ENCODE measurements around the gene BCO1. TPM values are rescaled to one million over a fixed set of nuclear protein-coding genes. Genes with fewer than 3 reads are reported as not detected.
A peak's percentile ranks its signal among the peaks of the same experiment; 100 is the strongest.

Gene BCO1, protein sequence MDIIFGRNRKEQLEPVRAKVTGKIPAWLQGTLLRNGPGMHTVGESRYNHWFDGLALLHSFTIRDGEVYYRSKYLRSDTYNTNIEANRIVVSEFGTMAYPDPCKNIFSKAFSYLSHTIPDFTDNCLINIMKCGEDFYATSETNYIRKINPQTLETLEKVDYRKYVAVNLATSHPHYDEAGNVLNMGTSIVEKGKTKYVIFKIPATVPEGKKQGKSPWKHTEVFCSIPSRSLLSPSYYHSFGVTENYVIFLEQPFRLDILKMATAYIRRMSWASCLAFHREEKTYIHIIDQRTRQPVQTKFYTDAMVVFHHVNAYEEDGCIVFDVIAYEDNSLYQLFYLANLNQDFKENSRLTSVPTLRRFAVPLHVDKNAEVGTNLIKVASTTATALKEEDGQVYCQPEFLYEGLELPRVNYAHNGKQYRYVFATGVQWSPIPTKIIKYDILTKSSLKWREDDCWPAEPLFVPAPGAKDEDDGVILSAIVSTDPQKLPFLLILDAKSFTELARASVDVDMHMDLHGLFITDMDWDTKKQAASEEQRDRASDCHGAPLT
- 1 to 10 TPM in 1 of 2 donors, under 1 TPM in 1; 0.18 to 2.2 TPM for total RNA-seq

DNA sequence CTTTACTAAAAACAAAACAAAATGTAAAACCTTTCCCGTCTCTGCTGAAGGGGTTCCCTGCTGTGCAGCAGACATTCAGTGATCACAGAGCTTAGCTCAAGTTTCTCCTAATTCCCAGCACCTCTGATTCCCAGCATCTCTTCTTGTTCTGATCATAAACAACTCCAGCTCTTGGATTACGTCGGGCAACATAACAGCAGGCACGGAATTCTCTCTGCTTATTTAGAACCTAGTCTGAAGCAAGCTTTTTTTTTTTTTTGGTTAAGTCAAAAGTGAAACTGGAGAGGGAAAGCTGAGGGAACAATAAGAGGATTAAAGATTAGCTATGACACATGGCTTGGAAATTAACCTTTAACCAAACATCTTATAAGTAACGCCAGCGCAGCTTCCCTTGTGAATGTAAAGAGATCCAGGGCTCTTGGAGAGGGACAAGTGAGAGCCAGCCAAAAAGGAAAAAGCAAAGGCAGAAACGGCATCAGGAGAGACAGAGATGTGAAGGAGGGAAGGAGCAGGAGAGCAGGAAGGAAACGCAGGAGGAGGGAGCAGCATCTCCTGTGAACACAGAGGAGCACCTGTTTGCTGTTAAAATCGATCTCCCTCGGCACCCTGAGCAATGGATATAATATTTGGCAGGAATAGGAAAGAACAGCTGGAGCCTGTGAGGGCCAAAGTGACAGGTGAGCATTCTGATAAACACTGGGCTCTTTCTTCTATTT is at the start of gene BCO1:
Gene BCO1, plus strand, starts transcription at position 394 of the 716 bp plus-strand sequence. Its CDS starts 220 bp downstream, at position 614.
- H3K4me3 ChIP-seq = peak within 1 kb of the TSS; percentile 10 to 20
- H3K9me3 ChIP-seq = no peaks in the 10 kb centered on the region
- TF ChIP-seq, protein P1, sequence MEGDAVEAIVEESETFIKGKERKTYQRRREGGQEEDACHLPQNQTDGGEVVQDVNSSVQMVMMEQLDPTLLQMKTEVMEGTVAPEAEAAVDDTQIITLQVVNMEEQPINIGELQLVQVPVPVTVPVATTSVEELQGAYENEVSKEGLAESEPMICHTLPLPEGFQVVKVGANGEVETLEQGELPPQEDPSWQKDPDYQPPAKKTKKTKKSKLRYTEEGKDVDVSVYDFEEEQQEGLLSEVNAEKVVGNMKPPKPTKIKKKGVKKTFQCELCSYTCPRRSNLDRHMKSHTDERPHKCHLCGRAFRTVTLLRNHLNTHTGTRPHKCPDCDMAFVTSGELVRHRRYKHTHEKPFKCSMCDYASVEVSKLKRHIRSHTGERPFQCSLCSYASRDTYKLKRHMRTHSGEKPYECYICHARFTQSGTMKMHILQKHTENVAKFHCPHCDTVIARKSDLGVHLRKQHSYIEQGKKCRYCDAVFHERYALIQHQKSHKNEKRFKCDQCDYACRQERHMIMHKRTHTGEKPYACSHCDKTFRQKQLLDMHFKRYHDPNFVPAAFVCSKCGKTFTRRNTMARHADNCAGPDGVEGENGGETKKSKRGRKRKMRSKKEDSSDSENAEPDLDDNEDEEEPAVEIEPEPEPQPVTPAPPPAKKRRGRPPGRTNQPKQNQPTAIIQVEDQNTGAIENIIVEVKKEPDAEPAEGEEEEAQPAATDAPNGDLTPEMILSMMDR (IDR thresholded peaks at IDR 0.05) = no peak
- peak; percentile 35 for TF ChIP-seq POLR2AphosphoS5 (IDR thresholded peaks at IDR 0.05)
- TF ChIP-seq POLR2A (IDR thresholded peaks at IDR 0.05) = no peak
- no peaks in the 10 kb centered on the region for H3K4me1 ChIP-seq (replicated peaks)
- peak within 1 kb of the TSS; percentile 74 to 83 for H3K27ac ChIP-seq
- H3K36me3 ChIP-seq = no peaks in the 10 kb centered on the region
- no peaks in the 10 kb centered on the region for H3K27me3 ChIP-seq (replicated peaks; ENCODE audit: insufficient read depth)
- WGBS = 4% methylated on average over 10 of the region's 10 CpGs
- intact Hi-C loops (cut with DNase I) = no loop called here
- DNase-seq (ENCODE audit: low spot score) = peak; percentile 20

DNA sequence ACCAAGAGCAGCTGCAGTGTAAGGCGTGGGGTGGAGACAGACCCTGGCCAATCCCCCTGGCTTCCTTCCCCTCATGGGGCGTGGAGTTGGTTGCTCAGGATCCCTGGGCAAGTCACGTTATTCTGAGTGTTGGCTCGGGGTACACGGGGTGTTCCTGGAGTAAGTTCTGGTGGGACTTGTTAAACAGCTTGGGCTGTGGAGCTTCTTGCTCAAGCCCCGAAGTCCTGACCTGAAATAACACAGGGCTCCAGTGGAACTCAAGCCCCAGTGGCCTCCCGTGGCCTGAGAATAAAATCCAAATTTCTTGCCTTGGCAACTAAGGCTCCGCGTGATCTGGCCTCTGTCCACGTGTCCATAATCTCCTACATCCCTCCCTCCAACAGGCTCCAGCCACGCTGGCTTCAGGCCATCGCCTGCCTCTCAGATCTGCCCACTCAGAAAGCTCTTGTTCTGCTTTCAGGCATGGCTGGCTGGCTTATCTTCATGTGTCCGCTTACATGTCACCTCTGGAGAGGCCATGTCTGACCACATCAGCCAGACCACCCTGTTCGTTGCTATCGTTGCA is 49.3 kb upstream of the BCO1 start:
- Histone ChIP-seq H3K4me1 (replicated peaks) (no peaks in the 10 kb centered on the region), H3K4me3 (no peak overlapping the region), H3K36me3 (no peaks in the 10 kb centered on the region), H3K27me3 (replicated peaks; ENCODE audit: insufficient read depth) (no peaks in the 10 kb centered on the region), H3K9me3 (no peaks in the 10 kb centered on the region), H3K27ac (no peak overlapping the region)
- intact Hi-C loops (cut with DNase I) = no loop called here
- DNase-seq (ENCODE audit: low spot score) = no peak
- TF ChIP-seq POLR2AphosphoS5 (IDR thresholded peaks at IDR 0.05) (no peak), POLR2A (IDR thresholded peaks at IDR 0.05) (no peak)
- TF ChIP-seq, protein P1 (IDR thresholded peaks at IDR 0.05) = no peak
- WGBS = 53% methylated on average over 15 of the region's 15 CpGs

DNA sequence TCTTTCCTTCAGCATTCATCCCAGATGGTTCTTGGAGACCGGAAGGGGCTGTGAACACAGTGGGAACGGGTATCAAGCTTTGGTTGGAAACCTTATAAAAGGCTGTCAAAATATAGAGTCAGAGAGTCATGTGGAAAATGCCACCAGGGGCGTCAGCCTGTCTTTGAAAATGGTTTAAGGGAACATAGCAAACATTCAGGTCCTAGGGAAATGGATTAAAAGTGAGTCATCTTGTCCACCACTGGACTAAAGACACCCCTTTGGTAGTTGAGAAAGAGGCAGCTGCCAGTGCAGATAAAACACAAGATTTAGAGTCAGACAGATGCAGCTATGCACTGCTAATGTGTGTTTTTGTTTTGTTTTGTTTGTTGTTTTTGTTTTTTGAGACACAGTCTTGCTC is 47.8 kb upstream of the BCO1 start:
- DNase-seq (ENCODE audit: low spot score) = no peak
- Histone ChIP-seq H3K4me1 (replicated peaks) (no peaks in the 10 kb centered on the region), H3K27ac (no peak overlapping the region), H3K27me3 (replicated peaks; ENCODE audit: insufficient read depth) (no peaks in the 10 kb centered on the region), H3K4me3 (no peak overlapping the region), H3K36me3 (no peaks in the 10 kb centered on the region), H3K9me3 (no peaks in the 10 kb centered on the region)
- TF ChIP-seq, protein P1 (IDR thresholded peaks at IDR 0.05) = no peak
- TF ChIP-seq POLR2AphosphoS5 (IDR thresholded peaks at IDR 0.05) = no peak
- no peak for TF ChIP-seq POLR2A (IDR thresholded peaks at IDR 0.05)
- 52% methylated on average over 3 of the region's 3 CpGs for WGBS
- intact Hi-C loops (cut with DNase I) = no loop called here

DNA sequence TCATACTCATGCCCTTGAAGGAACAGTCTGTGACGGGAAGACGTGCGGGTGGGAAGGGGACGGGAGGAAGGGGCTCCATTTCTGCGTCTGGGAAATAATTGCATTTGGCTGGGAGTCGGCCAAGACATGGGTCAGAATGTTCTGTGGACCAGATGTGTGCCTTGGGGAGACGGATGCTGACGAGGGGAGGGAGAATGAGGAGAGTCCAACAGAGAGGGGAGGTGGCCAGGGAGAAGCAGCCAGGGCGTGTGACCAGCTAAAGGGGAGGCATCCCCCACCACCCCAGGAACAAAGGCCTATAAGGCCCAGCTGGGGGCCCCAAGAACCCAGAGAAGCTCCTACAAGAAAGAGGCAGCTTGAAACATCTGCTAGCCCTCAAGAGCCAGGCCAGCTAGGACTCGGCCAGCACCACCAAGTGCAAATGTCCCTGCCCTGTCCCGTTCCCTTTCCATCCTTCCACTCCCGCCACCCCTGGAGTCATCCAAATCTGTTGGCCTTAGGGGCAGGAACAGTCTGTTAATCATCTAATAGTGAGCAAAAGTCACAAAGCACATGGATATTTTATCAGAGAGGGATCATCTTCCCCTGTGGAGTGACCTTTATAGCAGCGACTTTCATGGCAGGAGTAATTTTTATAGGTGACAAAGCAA is 42.5 kb upstream of the BCO1 start:
- H3K9me3 ChIP-seq = no peaks in the 10 kb centered on the region
- no peaks in the 10 kb centered on the region for H3K36me3 ChIP-seq
- intact Hi-C loops (cut with DNase I) = no loop called here
- no peak for DNase-seq (ENCODE audit: low spot score)
- H3K4me1 ChIP-seq (replicated peaks) = no peaks in the 10 kb centered on the region
- TF ChIP-seq, protein P1 (IDR thresholded peaks at IDR 0.05) = no peak
- TF ChIP-seq POLR2AphosphoS5 (IDR thresholded peaks at IDR 0.05) = no peak
- TF ChIP-seq POLR2A (IDR thresholded peaks at IDR 0.05) = no peak
- H3K27ac ChIP-seq = no peak overlapping the region
- 63% methylated on average over 13 of the region's 13 CpGs for WGBS
- no peaks in the 10 kb centered on the region for H3K27me3 ChIP-seq (replicated peaks; ENCODE audit: insufficient read depth)
- H3K4me3 ChIP-seq = no peak overlapping the region

Data from prostate gland (tissue), 2 donors.